Gastrocnemius medialis (tissue), 4 donors: ENCODE measurements around the gene C13orf46. TPM values are rescaled to one million over a fixed set of nuclear protein-coding genes. Genes with fewer than 3 reads are reported as not detected.

Experiments used
- ATAC-seq, 2 donors: fragments of 150-250 bp; one replicate each; pipeline ENCODE4 v1.9.1; 2016
- DNase-seq, 2 donors: peaks; one replicate each; pipeline ENCODE4 v3.0.0-alpha.2; 2019
- H3K27ac ChIP-seq, 4 donors: fragments of 200-600 bp; sonication (generic); 1 replicate in 1 of 4; 2 replicates in 3 of 4; pipeline ENCODE4 v1.5.1; 2016 to 2018; ENCODE audit warnings: mild to moderate bottlenecking in 2 of 4, moderate library complexity in 1 of 4
- H3K27me3 ChIP-seq, 3 donors: fragments of 200-600 bp; sonication (generic) in 2 of 3; 1 replicate in 1 of 3; 2 replicates in 2 of 3; pipeline versions ENCODE4 v1.5.1 to v1.6.0; 2016 to 2019; ENCODE audit warnings: mild to moderate bottlenecking in 1 of 3, moderate library complexity in 1 of 3
- H3K36me3 ChIP-seq, 2 donors: fragments of 200-600 bp; sonication (generic) in 1 of 2; one replicate each; pipeline ENCODE4 v1.5.1; 2017 to 2018
- H3K4me1 ChIP-seq, 2 donors: fragments of 200-600 bp; sonication (generic) in 1 of 2; one replicate each; pipeline ENCODE4 v1.5.1; 2016 to 2017; ENCODE audit warnings: mild to moderate bottlenecking in 2 of 2
- H3K4me3 ChIP-seq, 4 donors: fragments of 200-600 bp; sonication (generic) in 3 of 4; 1 replicate in 1 of 4; 2 replicates in 3 of 4; pipeline ENCODE4 v1.5.1; 2016 to 2019; ENCODE audit warnings: mild to moderate bottlenecking in 2 of 4
- H3K9me3 ChIP-seq, 3 donors: fragments of 200-600 bp; sonication (generic) in 2 of 3; 1 replicate in 1 of 3; 2 replicates in 2 of 3; pipeline ENCODE4 v1.5.1; 2016 to 2019
- CTCF ChIP-seq, 5 experiments: fragments of 450-650 bp in 3 of 5; fragments of 200-600 bp in 2 of 5; sonication (generic) in 2 of 5; IDR thresholded peaks in 4 of 5; conservative IDR thresholded peaks in 1 of 5; 1 replicate in 4 of 5; 2 replicates in 1 of 5; pipeline ENCODE4 v1.5.1; 2016 to 2019; ENCODE audit warnings: antibody characterized with exemption in 5 of 5, mild to moderate bottlenecking in 3 of 5, moderate library complexity in 3 of 5
- POLR2A ChIP-seq, 2 donors: fragments of 450-650 bp; IDR thresholded peaks; one replicate each; pipeline ENCODE4 v1.6.1; 2017; ENCODE audit warnings: antibody characterized with exemption in 2 of 2, mild to moderate bottlenecking in 2 of 2, moderate library complexity in 2 of 2
- in situ Hi-C, 4 donors: fragments of 200-750 bp; cut with MboI; loops; one replicate each; pipeline versions ENCODE4 v1.15.0 to v1.8.0; 2017; ENCODE audit warnings: low sequenced_read_pairs in 4 of 4
- intact Hi-C: fragments of 100-400 bp; cut with DNase I; formaldehyde crosslinking; loops from one replicate; pipeline ENCODE4 v1.15.1; 2023; ENCODE audit warnings: low total_unique reads
- total RNA-seq, 4 donors: library from RNA; depleted of rRNA; stranded (reverse); fragments of >200 nt; gene quantifications; one replicate each; pipeline versions ENCODE4 v1.1.0 to v1.2.3, GENCODE V29; 2016

C13orf46 gene
- total RNA-seq, 4 donors from 2014 or later = 0.10 to 0.69 (median 0.15) TPM; not detected in 1

- Histone ChIP-seq H3K36me3 (peaks cover 0 to 50% of the 10 kb centered on the region in 2 donors), H3K9me3 (no peaks in the 10 kb centered on the region), H3K4me3 (no peak overlapping the region), H3K27me3 (no peaks in the 10 kb centered on the region), H3K4me1 (peaks cover 0 to 7% of the 10 kb centered on the region in 2 donors), H3K27ac (peak overlapping the region in 1 of 4 donors; percentile 24)
- ATAC-seq (no peak), DNase-seq (no peak)
- in situ Hi-C loops (no loop called here), intact Hi-C loops (no loop called here)
- TF ChIP-seq CTCF (IDR thresholded peaks at IDR 0.05 in 4 of 5, conservative IDR thresholded peaks at IDR 0.05 in 1 of 5) (no peak), POLR2A (IDR thresholded peaks at IDR 0.05) (no peak)
Measured at GRCh38 chr13:113980489-113981064, 6.7 kb upstream of the C13orf46 start.

- Histone ChIP-seq H3K4me1 (peaks cover 0 to 7% of the 10 kb centered on the region in 2 donors), H3K36me3 (peaks cover 0 to 56% of the 10 kb centered on the region in 2 donors), H3K9me3 (no peaks in the 10 kb centered on the region), H3K27me3 (no peaks in the 10 kb centered on the region), H3K4me3 (no peak overlapping the region), H3K27ac (no peak overlapping the region)
- DNase-seq (no peak), ATAC-seq (no peak)
- intact Hi-C loops (no loop called here), in situ Hi-C loops (no loop called here)
- no peak for TF ChIP-seq POLR2A (IDR thresholded peaks at IDR 0.05)
- no peak for TF ChIP-seq CTCF (IDR thresholded peaks at IDR 0.05 in 4 of 5, conservative IDR thresholded peaks at IDR 0.05 in 1 of 5)
Measured at GRCh38 chr13:113979791-113980471, 6.1 kb upstream of the C13orf46 start.

- in situ Hi-C loops = no loop called here
- Histone ChIP-seq H3K36me3 (peaks cover 0 to 57% of the 10 kb centered on the region in 2 donors), H3K9me3 (no peaks in the 10 kb centered on the region), H3K27ac (no peak overlapping the region), H3K4me3 (no peak overlapping the region), H3K4me1 (peaks cover 0 to 7% of the 10 kb centered on the region in 2 donors), H3K27me3 (no peaks in the 10 kb centered on the region)
- peak in 1 of 2 donors; percentile 2 for DNase-seq
- intact Hi-C loops = no loop called here
- TF ChIP-seq CTCF (IDR thresholded peaks at IDR 0.05 in 4 of 5, conservative IDR thresholded peaks at IDR 0.05 in 1 of 5) = no peak
- TF ChIP-seq POLR2A (IDR thresholded peaks at IDR 0.05) = no peak
- no peak for ATAC-seq
Measured at GRCh38 chr13:113978741-113979481, 5.0 kb upstream of the C13orf46 start.

GRCh38 chr13:113977976-113978375 lies 4.1 kb upstream of the C13orf46 start:
- peaks cover 0 to 57% of the 10 kb centered on the region in 2 donors for H3K36me3 ChIP-seq

More at GRCh38 chr13:113977976-113978375, 4.1 kb upstream of the C13orf46 start:
- Histone ChIP-seq H3K4me3 (no peak overlapping the region), H3K9me3 (no peaks in the 10 kb centered on the region), H3K4me1 (peaks cover 0 to 7% of the 10 kb centered on the region in 2 donors), H3K27ac (no peak overlapping the region), H3K27me3 (no peaks in the 10 kb centered on the region)
- in situ Hi-C loops (no loop called here), intact Hi-C loops (no loop called here)
- TF ChIP-seq CTCF (IDR thresholded peaks at IDR 0.05 in 4 of 5, conservative IDR thresholded peaks at IDR 0.05 in 1 of 5) (no peak), POLR2A (IDR thresholded peaks at IDR 0.05) (no peak)
- DNase-seq = no peak
- ATAC-seq = no peak
